D721Med (cell line): ENCODE results near the gene HPS1.

Experiments used
- DNase-seq: peaks from one replicate; pipeline ENCODE4 v3.0.0; 2011; ENCODE audit warnings: low spot score; ENCODE audit not compliant: insufficient read length
- FAIRE-seq: peaks from 2 replicates; lab custom pipeline; 2011; peaks lifted over from hg19 to GRCh38; lab: Jason Lieb, UNC
- CTCF ChIP-seq: IDR thresholded peaks from 2 replicates; pipeline ENCODE4 v1.5.1; 2012; ENCODE audit warnings: mild to moderate bottlenecking, control low read depth; ENCODE audit not compliant: insufficient read depth; ENCODE audit errors: missing control alignments

HPS1 gene

GRCh38 chr10:98446661-98447221, at the start of gene HPS1:
Gene HPS1 (minus strand): TSS chr10:98446935. CDS start chr10:98443240, 3,695 bp downstream.
- no peak for DNase-seq
- no peak for TF ChIP-seq CTCF
- no peak for FAIRE-seq

- DNase-seq (no peak), FAIRE-seq (no peak)
- TF ChIP-seq CTCF: no peak
Observed at GRCh38 chr10:98492763-98493162, 46.0 kb upstream of the HPS1 start.

- no peak for DNase-seq
- no peak for FAIRE-seq
- no peak for TF ChIP-seq CTCF
Observed at GRCh38 chr10:98489561-98490481, 43.1 kb upstream of the HPS1 start.

- FAIRE-seq: no peak
- TF ChIP-seq CTCF: no peak
Observed at GRCh38 chr10:98488669-98489430, 42.1 kb upstream of the HPS1 start.

GRCh38 chr10:98487649-98488048, 40.9 kb upstream of the HPS1 start:
- TF ChIP-seq CTCF: no peak
- no peak for DNase-seq
- FAIRE-seq: no peak

More at GRCh38 chr10:98488669-98489430, 42.1 kb upstream of the HPS1 start:
- DNase-seq: no peak

GRCh38 chr10:98486421-98486820, 39.7 kb upstream of the HPS1 start:
- no peak for FAIRE-seq
- no peak for TF ChIP-seq CTCF

More at GRCh38 chr10:98486421-98486820, 39.7 kb upstream of the HPS1 start:
- no peak for DNase-seq
